HS-27A (cell line): ENCODE data around the gene RELB.

Experiments
- DNase-seq: peaks from one replicate; pipeline ENCODE4 v3.0.0-alpha.2; 2012; ENCODE audit warnings: low read depth, missing footprints

The RELB gene

DNA sequence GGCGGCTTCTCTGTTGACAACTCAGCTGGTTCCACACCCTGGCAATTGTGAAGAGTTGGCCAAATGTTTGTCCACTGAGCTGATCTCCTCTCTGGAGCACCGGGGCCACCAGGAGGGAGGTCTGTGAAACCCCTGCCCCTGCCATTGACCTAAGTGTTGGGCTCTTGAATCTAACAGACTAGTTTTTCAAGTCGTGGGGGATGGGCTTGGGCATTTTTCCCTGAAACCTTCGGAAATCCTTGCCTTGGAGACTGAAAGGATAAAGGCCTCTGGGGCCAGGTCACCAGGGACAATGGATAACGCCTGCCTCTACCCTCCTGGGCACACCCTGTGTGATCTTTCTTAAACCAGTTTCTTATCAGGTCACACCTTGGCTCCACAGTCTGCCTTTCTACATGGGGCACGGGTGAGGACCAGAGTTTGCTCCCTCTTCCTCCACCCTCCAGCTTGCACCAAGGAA lies 78.7 kb downstream of the RELB start:
- no peak for DNase-seq

DNA sequence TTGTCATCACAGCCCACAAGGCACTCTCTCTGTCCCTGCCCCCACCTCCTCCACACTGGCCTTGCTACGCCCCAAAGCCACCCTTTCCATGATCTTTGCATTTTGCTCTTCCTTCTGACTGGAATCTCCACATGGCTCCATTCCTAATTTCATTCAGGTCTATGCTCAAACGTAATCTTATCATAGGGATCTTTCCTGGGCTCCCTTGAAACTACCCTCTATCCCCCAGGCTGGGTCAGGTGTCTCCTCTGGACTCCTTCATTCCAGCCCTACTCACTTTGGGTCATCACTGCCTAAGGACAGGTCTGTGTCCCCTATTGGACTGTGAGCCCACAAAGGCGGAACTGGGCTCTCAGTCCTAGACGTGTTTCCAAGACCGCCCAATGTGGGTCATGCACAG lies 80.9 kb downstream of the RELB start:
- no peak for DNase-seq

DNA sequence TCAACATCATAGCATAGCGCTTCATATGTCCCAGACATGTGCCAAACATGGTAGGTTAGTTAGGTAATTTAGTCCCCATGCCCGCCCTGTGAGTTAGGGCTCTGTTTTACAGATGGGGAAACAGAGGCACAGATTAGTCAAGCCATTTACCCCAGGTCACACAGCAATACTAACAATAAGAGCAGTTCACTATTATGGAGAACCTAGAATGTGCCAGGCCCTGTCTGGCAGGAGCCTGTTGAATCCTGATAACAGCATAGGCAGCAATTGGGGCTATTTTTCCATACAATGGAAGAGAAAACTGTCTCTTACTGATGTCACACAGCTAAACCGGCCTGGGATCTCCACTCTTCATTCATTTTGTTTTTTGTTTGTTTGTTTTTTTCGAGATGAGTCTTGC lies 85.2 kb downstream of the RELB start:
- no peak for DNase-seq

GRCh38 chr19:45087531-45087930 lies 86.3 kb downstream of the RELB start:
- DNase-seq, result no peak
